ENCODE results near the gene EDRF1. TPM values are rescaled to one million over a fixed set of nuclear protein-coding genes. Genes with fewer than 3 reads are reported as not detected.
"Not testable (repeated sequence)": the region's sequence is repeated elsewhere in the genome, so short reads cannot be mapped to it uniquely, and the experiment has no call there.

The EDRF1 gene
- total RNA-seq, 4 donors from 2014 or later: 10.9 to 56.4 (median 18.6) TPM

- Histone ChIP-seq H3K4me1 (peaks cover 35% of the 10 kb centered on the region), H3K27me3 (no peaks in the 10 kb centered on the region), H3K4me3 (no peak overlapping the region), H3K9me3 (no peaks in the 10 kb centered on the region), H3K36me3 (no peaks in the 10 kb centered on the region), H3K27ac (no peak overlapping the region)
- WGBS: 37% methylated on average over 9 of the region's 12 CpGs
- no peak for TF ChIP-seq POLR2A (IDR thresholded peaks at IDR 0.05)
- no peak for TF ChIP-seq POLR2AphosphoS5 (IDR thresholded peaks at IDR 0.05)
- no peak for TF ChIP-seq CTCF (IDR thresholded peaks at IDR 0.05)
- no peak for TF ChIP-seq EP300 (IDR thresholded peaks at IDR 0.05)
- DNase-seq (ENCODE audit: low spot score in 2 of 2): no peak
Observed at GRCh38 chr10:125692601-125693523, 26.6 kb upstream of the EDRF1 start.

GRCh38 chr10:125693524-125693847, 26.0 kb upstream of the EDRF1 start:
- TF ChIP-seq POLR2A (IDR thresholded peaks at IDR 0.05): no peak
- no peaks in the 10 kb centered on the region for H3K9me3 ChIP-seq
- H3K4me3 ChIP-seq: no peak overlapping the region
- H3K4me1 ChIP-seq: peaks cover 35% of the 10 kb centered on the region
- H3K27me3 ChIP-seq: no peaks in the 10 kb centered on the region
- WGBS: 33% methylated on average over 2 of the region's 2 CpGs
- no peaks in the 10 kb centered on the region for H3K36me3 ChIP-seq
- no peak for DNase-seq (ENCODE audit: low spot score in 2 of 2)
- H3K27ac ChIP-seq: no peak overlapping the region

- WGBS: 43% methylated on average over 1 of the region's 1 CpG
- H3K9me3 ChIP-seq: no peaks in the 10 kb centered on the region
- no peak overlapping the region for H3K27ac ChIP-seq
- peaks cover 35% of the 10 kb centered on the region for H3K4me1 ChIP-seq
- TF ChIP-seq CTCF (IDR thresholded peaks at IDR 0.05) (no peak), POLR2AphosphoS5 (IDR thresholded peaks at IDR 0.05) (no peak), EP300 (IDR thresholded peaks at IDR 0.05) (no peak), POLR2A (IDR thresholded peaks at IDR 0.05) (no peak)
- H3K27me3 ChIP-seq: no peaks in the 10 kb centered on the region
- no peaks in the 10 kb centered on the region for H3K36me3 ChIP-seq
- no peak for DNase-seq (ENCODE audit: low spot score in 2 of 2)
- no peak overlapping the region for H3K4me3 ChIP-seq
Observed at GRCh38 chr10:125694883-125695282, 24.6 kb upstream of the EDRF1 start.

GRCh38 chr10:125696884-125697283, 22.6 kb upstream of the EDRF1 start:
- H3K9me3 ChIP-seq; H3K27ac ChIP-seq; H3K4me3 ChIP-seq; H3K36me3 ChIP-seq; DNase-seq (ENCODE audit: low spot score in 2 of 2); H3K27me3 ChIP-seq: not testable (repeated sequence)
- 96% methylated on average over 6 of the region's 6 CpGs for WGBS
- H3K4me1 ChIP-seq: peaks cover 23% of the 10 kb centered on the region

GRCh38 chr10:125698481-125698998, 21.0 kb upstream of the EDRF1 start:
- Histone ChIP-seq H3K9me3 (no peaks in the 10 kb centered on the region), H3K27me3 (no peaks in the 10 kb centered on the region), H3K36me3 (no peaks in the 10 kb centered on the region), H3K27ac (no peak overlapping the region), H3K4me3 (no peak overlapping the region), H3K4me1 (peaks cover 8% of the 10 kb centered on the region)
- DNase-seq (ENCODE audit: low spot score in 2 of 2): no peak
- 76% methylated on average over 9 of the region's 9 CpGs for WGBS
- no peak for TF ChIP-seq POLR2A (IDR thresholded peaks at IDR 0.05)

GRCh38 chr10:125699562-125700143, 19.9 kb upstream of the EDRF1 start:
- Histone ChIP-seq H3K4me1 (peaks cover 3% of the 10 kb centered on the region), H3K4me3 (no peak overlapping the region), H3K36me3 (no peaks in the 10 kb centered on the region), H3K27me3 (no peaks in the 10 kb centered on the region), H3K9me3 (no peaks in the 10 kb centered on the region), H3K27ac (no peak overlapping the region)
- no peak for TF ChIP-seq CTCF (IDR thresholded peaks at IDR 0.05)
- TF ChIP-seq POLR2AphosphoS5 (IDR thresholded peaks at IDR 0.05): no peak
- TF ChIP-seq POLR2A (IDR thresholded peaks at IDR 0.05): no peak
- WGBS: 84% methylated on average over 6 of the region's 6 CpGs
- no peak for DNase-seq (ENCODE audit: low spot score in 2 of 2)

Measured in suprapubic skin (tissue), 4 donors.